Upper lobe of left lung (tissue), 4 donors: ENCODE measurements around the gene KDM4D.

Source experiments
- CTCF ChIP-seq, 6 experiments: fragments of 450-650 bp in 4 of 6; fragments of 200-600 bp in 2 of 6; sonication (generic) in 2 of 6; IDR thresholded peaks; one replicate each; pipeline ENCODE4 v1.5.1; 2016 to 2019; ENCODE audit warnings: antibody characterized with exemption in 6 of 6
- POLR2AphosphoS5 ChIP-seq, 2 donors: sonication (generic); formaldehyde crosslinking; IDR thresholded peaks; one replicate each; pipeline ENCODE4 v1.5.1; 2017; ENCODE audit warnings: antibody characterized with exemption in 2 of 2

DNA sequence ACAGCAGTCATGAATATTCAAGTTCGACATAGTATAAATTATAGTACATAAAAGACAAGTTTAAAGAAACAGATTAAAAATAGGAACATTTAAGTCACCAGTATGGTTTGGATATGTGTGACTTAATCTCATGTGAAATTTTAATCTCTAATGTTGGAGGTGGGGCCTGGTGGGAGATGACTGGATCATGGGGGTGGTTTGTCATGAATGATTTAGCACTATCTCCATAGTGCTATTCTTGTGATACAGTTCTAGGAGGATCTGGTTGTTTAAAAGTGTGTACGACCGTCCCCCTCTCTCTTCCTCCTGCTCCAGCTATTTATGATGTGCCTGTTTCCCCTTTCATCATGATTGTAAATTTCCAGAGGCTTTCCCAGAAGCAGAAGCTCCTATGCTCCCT is 54.8 kb downstream of the KDM4D start:
- TF ChIP-seq CTCF (IDR thresholded peaks at IDR 0.05) = no peak
- no peak for TF ChIP-seq POLR2AphosphoS5 (IDR thresholded peaks at IDR 0.05)
